Stimulated activated CD4-positive, alpha-beta T cell treated with anti-CD3 and anti-CD28 coated beads, TNF-alpha, amount 100 ng/mL, for 48 hours (primary cell): ENCODE results near the gene MYO7B.

Experiments used
- DNase-seq, 3 donors: peaks; one replicate each; pipeline ENCODE4 v3.0.0-alpha.2; 2020; ENCODE audit warnings: low read depth in 3 of 3

Gene MYO7B

GRCh38 chr2:127662937-127663565 lies 127.6 kb downstream of the MYO7B start:
- no peak for DNase-seq

- DNase-seq, result no peak
Measured at GRCh38 chr2:127663566-127664064, 128.1 kb downstream of the MYO7B start.

DNA sequence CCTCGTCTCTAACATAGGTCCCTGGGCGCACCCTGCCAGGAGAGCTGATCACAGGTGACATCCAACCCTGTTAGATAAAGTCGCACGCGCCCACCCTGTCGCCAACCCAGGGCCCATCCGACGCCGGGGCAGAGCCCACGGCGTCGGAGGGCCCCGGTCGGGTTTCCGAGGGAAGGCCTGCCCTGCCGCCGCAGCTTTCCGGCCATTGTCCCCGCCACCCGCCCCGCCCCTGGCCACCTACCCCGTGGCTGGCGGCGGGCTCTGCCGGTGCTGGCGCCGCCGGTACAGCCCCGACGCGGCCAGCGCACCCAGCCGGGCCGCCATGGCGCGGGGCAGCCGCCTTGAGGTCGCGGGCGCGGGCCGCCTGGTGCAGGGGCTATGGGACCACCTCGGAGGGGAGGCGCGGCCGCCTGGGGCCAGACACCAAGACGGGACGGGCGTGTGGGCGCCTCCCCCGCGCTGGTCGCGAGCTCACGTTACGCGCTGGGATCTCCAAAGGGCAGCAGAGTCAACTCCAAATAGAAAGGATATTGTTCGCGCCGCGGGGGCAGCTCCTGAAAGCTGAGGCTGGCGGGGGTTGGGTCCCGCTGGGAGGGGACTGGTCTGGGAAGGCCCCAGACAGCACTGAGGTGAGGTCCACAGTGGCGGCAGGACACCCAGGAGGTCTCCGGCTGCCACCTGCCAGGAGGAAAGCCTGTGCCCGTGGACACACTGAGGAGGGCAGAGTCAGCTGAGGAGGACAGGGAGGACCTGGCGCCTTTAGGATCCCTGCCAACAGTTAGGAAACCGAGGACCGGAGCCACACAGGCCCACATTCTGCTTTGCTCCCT lies 128.8 kb downstream of the MYO7B start:
- DNase-seq, result no peak

- DNase-seq, result no peak
Measured at GRCh38 chr2:127664895-127665225, 129.4 kb downstream of the MYO7B start.

DNA sequence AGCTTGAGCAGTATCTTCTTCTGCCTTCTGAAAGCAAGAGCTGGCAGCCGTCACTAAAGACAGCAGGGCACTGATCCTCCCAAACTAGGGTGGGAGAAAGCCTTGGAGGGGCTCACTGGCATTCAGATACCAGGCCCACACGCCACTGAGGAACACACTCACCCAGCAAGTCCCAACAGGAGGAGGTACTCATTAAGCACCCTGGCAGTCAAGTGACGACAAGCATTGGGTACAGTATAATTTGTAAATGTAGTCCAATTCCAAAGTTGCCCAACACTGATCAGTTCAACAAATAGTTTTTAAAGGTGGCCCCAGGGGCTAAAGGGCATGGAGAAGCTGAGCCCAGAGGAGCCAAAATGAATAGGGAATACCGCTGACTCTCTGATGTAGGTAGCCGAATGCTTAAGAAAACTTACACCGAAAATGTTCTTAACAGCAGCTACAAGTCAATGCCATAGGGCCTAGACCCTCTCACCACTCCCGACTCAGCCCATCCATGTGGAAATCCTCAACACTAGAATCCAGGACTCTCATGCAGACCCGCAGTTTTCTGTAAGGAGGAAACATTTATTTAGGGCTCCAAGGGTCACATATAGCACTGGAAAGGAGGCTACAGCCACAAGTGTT lies 129.9 kb downstream of the MYO7B start:
- DNase-seq, result no peak

DNA sequence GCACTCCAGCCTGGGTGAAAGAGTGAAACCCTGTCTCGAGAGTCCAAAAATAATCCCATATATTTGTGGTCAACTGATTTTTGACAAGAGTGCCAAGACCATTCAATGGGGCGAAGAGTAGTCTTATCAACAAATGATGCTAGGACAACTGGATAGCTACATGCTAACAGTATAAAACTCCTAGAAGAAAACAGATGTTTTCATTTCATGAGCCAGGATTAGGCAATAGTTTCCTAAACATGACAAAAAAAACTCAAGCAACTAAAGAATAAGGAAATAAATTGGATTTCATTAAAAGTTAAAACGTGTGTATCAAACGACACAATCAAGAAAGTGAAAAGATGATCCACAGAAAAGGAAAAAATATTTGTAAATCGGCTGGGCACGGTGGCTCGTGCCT lies 133.6 kb downstream of the MYO7B start:
- no peak for DNase-seq

DNA sequence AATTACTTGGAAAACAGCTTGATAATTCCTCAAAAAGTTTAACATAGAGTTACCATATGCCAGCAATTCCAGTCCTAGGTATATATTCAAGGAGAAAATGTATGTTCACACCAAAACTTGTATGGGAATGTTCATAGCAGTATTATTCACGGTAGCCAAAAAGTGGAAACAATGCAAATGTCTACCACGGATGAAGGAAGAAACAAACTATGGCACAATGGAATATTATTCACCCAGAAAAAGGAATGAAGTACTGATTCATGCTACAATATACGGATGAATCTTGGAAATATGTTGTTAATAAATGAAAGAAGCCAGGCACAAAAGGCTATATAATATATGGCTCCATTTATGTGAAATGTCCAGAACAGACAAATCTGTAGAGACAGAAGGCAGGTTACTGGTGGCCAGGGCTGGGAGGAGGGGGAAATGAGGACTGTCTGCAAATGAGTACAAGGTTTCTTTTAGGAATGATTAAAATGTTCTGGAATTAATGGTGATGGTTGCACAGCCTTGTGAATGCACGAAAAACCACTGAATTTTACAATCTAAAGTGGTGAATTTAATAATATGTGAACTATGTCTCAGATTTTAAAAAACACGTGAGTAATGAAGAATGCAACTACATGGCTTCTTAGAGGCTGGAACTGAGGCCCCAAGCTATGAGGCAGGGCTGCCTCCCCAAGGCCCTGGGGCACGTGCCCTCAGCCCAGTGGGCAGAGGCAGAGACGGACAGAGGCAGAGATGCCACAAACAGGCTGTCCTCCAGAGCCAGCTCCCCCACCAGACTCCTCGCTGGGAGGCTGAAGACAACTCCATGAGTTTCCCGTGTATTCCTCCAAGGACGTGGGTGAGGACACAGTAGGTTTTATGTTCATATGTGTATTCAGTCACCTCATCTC lies 134.8 kb downstream of the MYO7B start:
- no peak for DNase-seq

DNA sequence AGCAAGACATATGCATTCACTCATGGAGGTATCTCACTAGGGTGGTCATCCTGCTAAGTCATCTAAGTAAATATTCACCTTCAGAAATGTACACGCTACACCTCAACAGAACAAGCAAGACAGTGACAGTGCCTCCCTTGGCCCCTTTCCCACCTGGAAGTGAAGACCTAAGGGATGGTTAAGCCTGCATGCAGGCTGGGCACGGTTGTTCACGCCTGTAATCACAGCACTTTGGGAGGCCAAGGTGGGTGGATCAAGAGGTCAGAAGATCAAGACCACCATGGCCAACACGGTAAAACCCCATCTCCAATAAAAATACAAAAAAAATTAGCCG lies 135.4 kb downstream of the MYO7B start:
- DNase-seq, result no peak

DNA sequence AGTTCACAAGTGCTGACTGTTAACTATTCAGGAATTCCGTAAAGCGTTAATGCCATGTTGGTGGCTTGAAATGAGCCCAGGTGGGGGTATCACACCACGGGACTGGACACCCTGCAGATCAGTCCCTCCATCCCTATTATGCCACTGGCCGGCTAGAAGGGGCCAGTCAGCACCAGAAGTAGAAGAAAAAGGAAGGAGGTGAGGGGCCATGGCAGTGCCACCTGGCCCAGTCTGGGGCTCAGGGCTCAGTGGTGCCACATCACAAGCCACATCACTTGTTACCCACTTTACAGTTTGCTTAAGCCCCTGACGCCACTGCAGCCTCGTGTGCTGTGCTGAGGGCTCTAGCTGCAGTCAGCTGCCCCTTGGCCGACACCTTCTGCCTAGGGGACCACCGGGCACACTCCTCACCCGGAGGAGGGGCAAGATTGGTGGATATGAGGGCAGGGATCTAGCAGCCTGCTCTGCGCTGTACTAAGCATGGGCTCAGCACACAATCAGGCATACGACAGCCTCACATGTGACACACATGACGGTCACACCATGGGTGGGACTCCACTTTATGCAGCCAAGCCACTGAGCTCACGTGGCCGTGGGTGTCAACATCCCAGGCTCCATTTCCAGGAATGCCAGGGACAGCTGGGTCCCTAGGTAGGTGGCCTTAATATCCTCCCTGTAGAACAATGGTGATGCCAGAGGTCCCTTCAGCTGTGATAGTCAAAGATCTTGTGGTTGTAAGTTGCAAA lies 136.2 kb downstream of the MYO7B start:
- no peak for DNase-seq

GRCh38 chr2:127672341-127673224 lies 137.1 kb downstream of the MYO7B start:
- no peak for DNase-seq

GRCh38 chr2:127673291-127674069 lies 138.0 kb downstream of the MYO7B start:
- DNase-seq, result no peak

GRCh38 chr2:127674241-127675209 lies 139.0 kb downstream of the MYO7B start:
- no peak for DNase-seq

DNA sequence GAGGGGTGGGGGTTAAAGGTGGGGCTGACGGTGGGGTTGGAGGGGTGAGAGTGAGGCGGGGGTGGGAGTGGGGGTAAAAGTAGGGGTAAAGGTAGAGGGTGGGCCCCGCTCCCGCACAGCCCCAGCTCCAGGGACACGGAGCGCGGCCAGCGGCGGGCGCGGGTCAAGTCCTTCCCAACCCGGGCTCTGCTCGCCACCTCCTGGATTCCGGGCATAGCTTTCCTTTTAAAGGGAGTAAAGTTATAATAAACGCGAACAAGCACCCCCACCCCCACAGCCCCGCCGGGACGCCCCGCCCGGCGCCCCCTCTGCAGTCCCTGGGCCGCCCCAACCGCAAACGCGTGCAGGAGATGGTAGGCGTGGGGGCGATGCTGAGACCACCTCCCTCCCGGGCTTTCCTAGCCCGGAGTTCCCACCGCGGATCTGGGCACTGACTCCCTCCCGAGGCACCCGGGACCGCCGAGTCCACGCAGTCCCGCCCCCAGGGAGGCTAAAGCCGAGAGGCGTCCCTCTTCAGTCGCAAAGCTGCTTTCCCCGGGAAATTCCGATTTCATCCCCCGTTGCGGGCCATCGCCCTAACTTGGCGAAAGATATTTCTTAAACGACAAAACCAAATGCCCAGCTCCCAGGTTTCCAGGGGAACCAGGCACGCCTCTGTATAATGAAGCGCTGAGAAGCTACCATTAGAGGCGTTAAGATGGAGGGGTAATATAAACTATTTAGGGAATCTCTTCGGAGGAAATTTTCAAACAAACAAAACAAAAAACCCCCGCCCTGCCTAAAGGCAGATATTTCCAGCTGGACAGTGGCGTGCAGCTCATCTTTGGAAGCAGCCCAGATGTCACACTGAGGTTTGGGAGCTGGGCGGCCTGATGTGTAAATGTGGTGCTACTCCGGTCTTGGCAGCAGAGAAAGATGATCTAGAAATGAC lies 140.1 kb downstream of the MYO7B start, which contains the start of gene LIMS2:
LIMS2 (minus strand) TSS at position 200 of the 931 bp plus-strand sequence. CDS start 506 bp downstream, outside the sequence.
- no peak for DNase-seq

DNA sequence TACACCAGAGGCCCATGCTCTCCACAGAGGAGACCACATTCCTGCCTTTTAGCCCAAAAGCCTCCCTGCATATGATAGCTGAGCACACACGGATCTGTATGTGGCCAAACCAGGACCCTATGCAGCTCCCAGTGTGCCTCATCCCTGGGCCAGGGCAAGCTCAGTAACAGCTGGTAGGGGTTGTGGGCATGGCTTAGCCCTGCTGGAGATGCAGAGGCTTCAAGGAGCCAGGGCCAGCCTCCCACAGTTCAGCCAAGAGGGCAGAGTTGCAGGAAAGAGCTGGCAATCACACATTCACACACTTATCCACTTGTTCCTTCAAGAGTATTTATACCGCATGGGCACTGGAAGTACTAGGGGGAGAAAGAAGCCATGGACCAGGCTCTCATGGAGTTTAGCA lies 141.4 kb downstream of the MYO7B start:
- no peak for DNase-seq

DNA sequence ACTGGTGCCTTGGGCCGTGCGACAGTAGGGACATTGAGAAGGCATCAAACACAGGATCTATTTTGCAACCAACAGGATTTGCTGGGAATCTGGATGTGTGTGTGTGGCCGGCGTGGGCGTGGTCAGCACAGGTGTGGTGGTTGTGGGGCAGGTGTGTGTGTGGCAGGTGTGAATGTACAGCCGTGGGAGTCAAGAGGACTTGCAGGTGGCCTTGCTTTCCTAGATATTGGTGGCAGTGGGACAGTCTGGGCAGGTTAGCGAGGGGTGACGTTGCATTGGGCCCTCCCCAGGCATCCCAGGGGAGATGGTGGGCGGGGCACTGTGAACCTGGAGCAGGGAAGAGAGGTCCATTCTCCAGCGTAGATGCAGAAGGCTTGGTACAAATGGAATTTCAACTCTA lies 143.0 kb downstream of the MYO7B start:
- DNase-seq, result no peak

- DNase-seq, result no peak
Measured at GRCh38 chr2:127678991-127679390, 143.5 kb downstream of the MYO7B start.
